Uterus (tissue), 4 donors: ENCODE results near the gene BTBD10. TPM values are rescaled to one million over a fixed set of nuclear protein-coding genes. Genes with fewer than 3 reads are reported as not detected.

Experiments used
- DNase-seq, 2 donors: peaks; one replicate each; pipeline ENCODE4 v3.0.0-alpha.2; 2019 to 2020
- H3K27ac ChIP-seq, 2 donors: fragments of 200-600 bp; sonication (generic); 1 replicate in 1 of 2; 2 replicates in 1 of 2; pipeline ENCODE4 v1.5.1; 2016 to 2018
- H3K27me3 ChIP-seq, 2 donors: fragments of 200-600 bp; sonication (generic); one replicate each; pipeline ENCODE4 v1.5.1; 2018 to 2019; ENCODE audit warnings: control low read depth in 1 of 2
- H3K36me3 ChIP-seq, 2 donors: fragments of 200-600 bp; sonication (generic); one replicate each; pipeline ENCODE4 v1.5.1; 2019; ENCODE audit warnings: control low read depth in 1 of 2
- H3K4me1 ChIP-seq, 2 donors: fragments of 200-600 bp; sonication (generic); one replicate each; pipeline ENCODE4 v1.5.1; 2018 to 2019; ENCODE audit warnings: control low read depth in 1 of 2
- H3K4me3 ChIP-seq, 2 donors: fragments of 200-600 bp; sonication (generic); 1 replicate in 1 of 2; 2 replicates in 1 of 2; pipeline ENCODE4 v1.5.1; 2018 to 2019; ENCODE audit warnings: mild to moderate bottlenecking in 1 of 2
- H3K9me3 ChIP-seq, 2 donors: fragments of 200-600 bp; sonication (generic); one replicate each; pipeline ENCODE4 v1.5.1; 2019; ENCODE audit warnings: control low read depth in 1 of 2
- POLR2A ChIP-seq, 2 donors: fragments of 450-650 bp; IDR thresholded peaks; one replicate each; pipeline ENCODE4 v1.6.1; 2016; ENCODE audit warnings: antibody characterized with exemption in 2 of 2, mild to moderate bottlenecking in 1 of 2, moderate library complexity in 1 of 2
- intact Hi-C: fragments of 100-400 bp; cut with DNase I; formaldehyde crosslinking; loops from one replicate; pipeline ENCODE4 v1.15.1; 2023; ENCODE audit warnings: low total_unique reads
- total RNA-seq, 4 donors: library from RNA; depleted of rRNA in 3 of 4; stranded (reverse); fragments of >200 nt in 3 of 4; gene quantifications; one replicate each; pipeline versions ENCODE4 v1.1.0 to v1.2.4, GENCODE V29; 2014 to 2023
- TF ChIP-seq, protein P1 (sequence below), 4 experiments: fragments of 200-600 bp in 2 of 4; fragments of 450-650 bp in 2 of 4; sonication (generic) in 2 of 4; IDR thresholded peaks; one replicate each; pipeline ENCODE4 v1.5.1; 2016 to 2019; ENCODE audit warnings: antibody characterized with exemption in 4 of 4, mild to moderate bottlenecking in 2 of 4, moderate library complexity in 1 of 4
- donor health status: DM: yes; HTN: yes; CAD: no.

The BTBD10 gene
- total RNA-seq, 4 donors from 2014 or later = 41.2 to 237 (median 76.7) TPM

GRCh38 chr11:13349046-13349445 is 114.0 kb downstream of the BTBD10 start:
- intact Hi-C loops = no loop called here
- Histone ChIP-seq H3K9me3 (no peaks in the 10 kb centered on the region), H3K4me1 (no peaks in the 10 kb centered on the region), H3K4me3 (no peak overlapping the region), H3K27me3 (no peaks in the 10 kb centered on the region), H3K27ac (no peak overlapping the region), H3K36me3 (no peaks in the 10 kb centered on the region)
- DNase-seq = no peak
- TF ChIP-seq, protein P1, sequence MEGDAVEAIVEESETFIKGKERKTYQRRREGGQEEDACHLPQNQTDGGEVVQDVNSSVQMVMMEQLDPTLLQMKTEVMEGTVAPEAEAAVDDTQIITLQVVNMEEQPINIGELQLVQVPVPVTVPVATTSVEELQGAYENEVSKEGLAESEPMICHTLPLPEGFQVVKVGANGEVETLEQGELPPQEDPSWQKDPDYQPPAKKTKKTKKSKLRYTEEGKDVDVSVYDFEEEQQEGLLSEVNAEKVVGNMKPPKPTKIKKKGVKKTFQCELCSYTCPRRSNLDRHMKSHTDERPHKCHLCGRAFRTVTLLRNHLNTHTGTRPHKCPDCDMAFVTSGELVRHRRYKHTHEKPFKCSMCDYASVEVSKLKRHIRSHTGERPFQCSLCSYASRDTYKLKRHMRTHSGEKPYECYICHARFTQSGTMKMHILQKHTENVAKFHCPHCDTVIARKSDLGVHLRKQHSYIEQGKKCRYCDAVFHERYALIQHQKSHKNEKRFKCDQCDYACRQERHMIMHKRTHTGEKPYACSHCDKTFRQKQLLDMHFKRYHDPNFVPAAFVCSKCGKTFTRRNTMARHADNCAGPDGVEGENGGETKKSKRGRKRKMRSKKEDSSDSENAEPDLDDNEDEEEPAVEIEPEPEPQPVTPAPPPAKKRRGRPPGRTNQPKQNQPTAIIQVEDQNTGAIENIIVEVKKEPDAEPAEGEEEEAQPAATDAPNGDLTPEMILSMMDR (IDR thresholded peaks at IDR 0.05) = no peak
- no peak for TF ChIP-seq POLR2A (IDR thresholded peaks at IDR 0.05)

DNA sequence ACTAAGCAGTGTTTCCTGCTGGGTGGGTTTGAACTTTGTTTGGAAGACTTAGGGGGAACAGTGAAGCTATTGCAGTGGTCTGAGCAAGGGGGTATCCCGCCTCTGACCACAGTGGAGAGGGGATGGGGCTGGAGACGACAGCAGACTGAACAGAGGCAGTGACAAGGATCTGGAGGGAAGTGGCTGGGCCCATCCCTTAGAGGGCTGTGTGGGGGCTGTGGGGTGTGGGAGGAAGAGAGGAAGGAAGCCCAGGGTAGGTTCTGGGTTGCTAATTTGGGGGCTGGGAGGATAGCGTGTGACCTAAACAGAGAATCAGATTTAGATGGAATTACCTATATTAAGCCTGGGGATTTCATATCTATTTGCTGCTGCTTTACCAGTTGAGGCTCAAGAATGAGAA is 114.7 kb downstream of the BTBD10 start:
- H3K27me3 ChIP-seq = no peaks in the 10 kb centered on the region
- intact Hi-C loops = no loop called here

DNA sequence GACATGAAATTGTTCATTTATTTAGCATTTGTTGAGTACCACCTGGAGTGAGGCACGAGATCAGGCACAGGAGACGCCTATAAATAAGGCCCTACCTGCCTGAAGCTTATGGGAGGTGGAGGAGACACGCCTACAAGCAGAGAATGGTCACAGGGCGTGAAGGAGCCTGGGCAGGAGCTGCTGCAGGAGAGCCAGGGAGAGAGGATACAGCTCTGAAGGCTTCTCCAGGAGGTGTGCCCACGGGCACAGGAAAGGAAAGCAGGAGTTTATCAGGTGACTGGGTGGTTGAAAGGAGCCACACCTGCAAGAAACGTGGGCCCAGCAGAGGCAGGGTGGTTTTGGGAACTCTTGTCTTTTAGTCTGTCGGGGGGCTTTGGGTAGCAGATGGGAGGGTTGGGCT is 115.1 kb downstream of the BTBD10 start:
- H3K27ac ChIP-seq = no peak overlapping the region
- H3K4me3 ChIP-seq = no peak overlapping the region
- no peak for DNase-seq
- intact Hi-C loops = no loop called here
- no peaks in the 10 kb centered on the region for H3K27me3 ChIP-seq
- TF ChIP-seq, protein P1 (IDR thresholded peaks at IDR 0.05) = no peak
- no peak for TF ChIP-seq POLR2A (IDR thresholded peaks at IDR 0.05)
- no peaks in the 10 kb centered on the region for H3K4me1 ChIP-seq
- H3K9me3 ChIP-seq = no peaks in the 10 kb centered on the region
- no peaks in the 10 kb centered on the region for H3K36me3 ChIP-seq

More for the DNA sequence above, 114.7 kb downstream of the BTBD10 start:
- H3K9me3 ChIP-seq = no peaks in the 10 kb centered on the region
- DNase-seq = no peak
- no peaks in the 10 kb centered on the region for H3K36me3 ChIP-seq
- no peaks in the 10 kb centered on the region for H3K4me1 ChIP-seq
- no peak for TF ChIP-seq POLR2A (IDR thresholded peaks at IDR 0.05)
- TF ChIP-seq, protein P1 (IDR thresholded peaks at IDR 0.05) = no peak
- H3K4me3 ChIP-seq = no peak overlapping the region
- no peak overlapping the region for H3K27ac ChIP-seq

- H3K27me3 ChIP-seq = no peaks in the 10 kb centered on the region
- DNase-seq = no peak
- H3K4me3 ChIP-seq = no peak overlapping the region
- intact Hi-C loops = no loop called here
- TF ChIP-seq, protein P1 (IDR thresholded peaks at IDR 0.05) = no peak
- no peak for TF ChIP-seq POLR2A (IDR thresholded peaks at IDR 0.05)
- H3K4me1 ChIP-seq = no peaks in the 10 kb centered on the region
- no peak overlapping the region for H3K27ac ChIP-seq
- H3K9me3 ChIP-seq = no peaks in the 10 kb centered on the region
- H3K36me3 ChIP-seq = no peaks in the 10 kb centered on the region
Observed at GRCh38 chr11:13346470-13346869, 116.6 kb downstream of the BTBD10 start.

- intact Hi-C loops = no loop called here
- no peak for DNase-seq
Observed at GRCh38 chr11:13344818-13345217, 118.2 kb downstream of the BTBD10 start.

More at GRCh38 chr11:13344818-13345217, 118.2 kb downstream of the BTBD10 start:
- Histone ChIP-seq H3K36me3 (no peaks in the 10 kb centered on the region), H3K4me1 (no peaks in the 10 kb centered on the region), H3K4me3 (no peak overlapping the region), H3K27me3 (no peaks in the 10 kb centered on the region), H3K27ac (no peak overlapping the region), H3K9me3 (no peaks in the 10 kb centered on the region)
- TF ChIP-seq POLR2A (IDR thresholded peaks at IDR 0.05) = no peak
- TF ChIP-seq, protein P1 (IDR thresholded peaks at IDR 0.05) = no peak
